Activated CD4-positive, alpha-beta memory T cell treated with anti-CD3 and anti-CD28 coated beads for 36 hours (primary cell): ENCODE measurements around the gene ATF4. TPM values are rescaled to one million over a fixed set of nuclear protein-coding genes. Genes with fewer than 3 reads are reported as not detected.
A peak's percentile ranks its signal among the peaks of the same experiment; 100 is the strongest.

Source experiments
- CTCF ChIA-PET: fragments of 350-600 bp; sonication (Branson Sonifier 250); formaldehyde crosslinking; loops from one replicate; lab custom pipeline; 2021; ENCODE audit warnings: antibody characterized with exemption, inconsistent platforms; lab: Charles Lee
- POLR2A ChIA-PET: fragments of 350-600 bp; sonication (Branson Sonifier 250); formaldehyde crosslinking; loops from one replicate; lab custom pipeline; 2021; ENCODE audit warnings: antibody characterized with exemption; lab: Charles Lee
- DNase-seq: peaks from one replicate; pipeline ENCODE4 v3.0.0-alpha.2; 2020
- H3K27ac Mint-ChIP-seq: one replicate; pipeline ENCODE4 v1.8.0; 2021; ENCODE audit warnings: mixed read lengths
- H3K27me3 Mint-ChIP-seq: one replicate; pipeline ENCODE4 v1.8.0; 2021; ENCODE audit warnings: mixed read lengths
- H3K36me3 Mint-ChIP-seq: one replicate; pipeline ENCODE4 v1.8.0; 2021; ENCODE audit warnings: mixed read lengths
- H3K4me1 Mint-ChIP-seq: one replicate; pipeline ENCODE4 v1.8.0; 2021; ENCODE audit warnings: low read depth, mixed read lengths
- H3K4me3 Mint-ChIP-seq: one replicate; pipeline ENCODE4 v1.8.0; 2021; ENCODE audit warnings: mild to moderate bottlenecking, mixed read lengths
- H3K9me3 Mint-ChIP-seq: one replicate; pipeline ENCODE4 v1.8.0; 2021; ENCODE audit warnings: mixed read lengths
- intact Hi-C: fragments of 100-400 bp; cut with micrococcal nuclease; formaldehyde crosslinking; loops from one replicate; pipeline ENCODE4 v1.15.1; 2023
- total RNA-seq, 2 experiments: library from RNA; stranded (reverse); gene quantifications; one replicate each; pipeline ENCODE4 v1.2.3, GENCODE V29; 2021

The ATF4 gene
- total RNA-seq, 2 experiments from 2014 or later = 437 to 455 TPM

DNA sequence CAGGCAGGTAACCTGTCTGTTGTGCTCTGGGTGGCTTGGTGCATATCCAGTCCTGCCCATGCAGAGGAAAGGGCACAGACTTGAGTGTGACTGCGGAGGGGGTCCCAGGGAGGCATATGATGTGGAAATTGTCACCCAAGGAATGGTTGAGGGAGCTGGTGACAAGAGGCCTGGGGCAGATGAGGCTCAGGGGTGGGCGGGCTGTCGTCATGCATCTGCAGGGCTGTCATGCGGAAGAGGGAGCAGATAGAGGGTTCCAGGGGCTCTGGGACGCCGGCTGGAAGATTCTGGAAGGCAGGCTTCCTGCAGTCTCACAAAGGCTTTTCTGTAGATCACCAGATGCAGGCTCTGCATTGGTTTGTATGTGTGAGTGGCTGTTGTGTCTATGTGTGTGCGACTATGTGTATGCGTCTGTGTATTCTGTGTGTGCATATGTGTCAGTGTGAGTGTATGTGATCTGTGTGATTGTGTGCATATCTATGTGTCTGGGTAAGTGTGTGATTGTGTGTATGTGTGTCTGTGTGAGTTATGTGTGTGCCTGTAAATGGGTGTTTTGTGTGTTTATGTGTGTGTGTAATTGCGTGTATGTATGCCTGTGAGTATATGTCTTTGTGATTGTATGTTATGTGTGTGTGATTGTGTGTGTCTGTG, 42.6 kb downstream of the ATF4 start:
- H3K4me3 Mint-ChIP-seq = no peak overlapping the region
- ChIA-PET POLR2A (no interaction called here), CTCF (interaction anchor here (2.0 to 2.2 kb wide), 2 partner anchors 462 to 474 kb away, joined by 5 to 8 read pairs; no protein-coding TSS in a partner anchor)
- no peak overlapping the region for H3K27ac Mint-ChIP-seq
- intact Hi-C loops = no loop called here
- peaks cover 16% of the 10 kb centered on the region for H3K4me1 Mint-ChIP-seq
- no peaks in the 10 kb centered on the region for H3K9me3 Mint-ChIP-seq
- no peak for DNase-seq
- no peaks in the 10 kb centered on the region for H3K36me3 Mint-ChIP-seq
- H3K27me3 Mint-ChIP-seq = peaks cover 6% of the 10 kb centered on the region

DNA sequence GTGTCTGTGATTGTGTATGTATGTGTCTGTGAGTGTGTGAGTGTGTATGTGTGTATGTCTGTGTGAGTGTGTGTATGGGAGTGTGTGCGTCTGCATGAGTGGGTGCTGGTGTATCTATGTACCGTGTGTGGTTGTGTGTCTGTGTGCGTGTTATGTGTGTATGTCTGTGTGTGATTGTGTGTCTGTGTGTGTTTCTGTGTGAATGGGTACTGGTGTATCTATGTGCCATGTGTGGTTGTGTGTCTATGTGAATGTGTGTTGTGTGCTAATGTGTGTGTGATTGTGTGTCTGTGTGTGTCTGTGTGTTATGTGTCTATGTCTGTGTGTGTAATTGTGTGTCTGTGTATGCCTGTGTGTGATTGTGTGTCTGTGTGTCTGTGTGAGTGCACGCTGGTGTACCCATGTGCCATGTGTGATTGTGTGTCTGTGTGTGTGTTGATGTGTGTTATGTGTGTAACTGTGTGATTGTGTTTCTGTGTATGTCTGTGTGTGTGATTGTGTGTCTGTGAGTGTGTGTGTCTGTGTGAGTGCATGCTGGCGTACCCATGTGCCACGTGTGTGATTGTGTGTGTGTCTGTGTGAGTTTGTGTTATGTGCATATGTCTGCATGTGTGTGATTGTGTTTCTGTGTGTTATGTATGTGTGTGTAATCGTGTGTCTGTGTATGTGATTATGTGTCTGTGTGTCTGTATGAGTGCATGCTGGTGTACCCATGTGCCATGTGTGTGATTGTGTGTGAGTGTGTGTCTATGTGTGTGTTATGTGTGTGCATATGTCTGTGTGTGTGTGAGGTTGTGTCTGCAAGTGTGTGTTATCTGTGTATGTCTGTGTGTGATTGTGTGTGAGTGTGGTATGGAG, 43.4 kb downstream of the ATF4 start:
- Mint-ChIP-seq H3K27me3 (peaks cover under 1% of the 10 kb centered on the region), H3K4me1 (peaks cover 16% of the 10 kb centered on the region), H3K27ac (no peak overlapping the region), H3K4me3 (no peak overlapping the region), H3K9me3 (no peaks in the 10 kb centered on the region), H3K36me3 (no peaks in the 10 kb centered on the region)
- no peak for DNase-seq
- intact Hi-C loops = no loop called here
- ChIA-PET POLR2A (no interaction called here), CTCF (no interaction called here)

DNA sequence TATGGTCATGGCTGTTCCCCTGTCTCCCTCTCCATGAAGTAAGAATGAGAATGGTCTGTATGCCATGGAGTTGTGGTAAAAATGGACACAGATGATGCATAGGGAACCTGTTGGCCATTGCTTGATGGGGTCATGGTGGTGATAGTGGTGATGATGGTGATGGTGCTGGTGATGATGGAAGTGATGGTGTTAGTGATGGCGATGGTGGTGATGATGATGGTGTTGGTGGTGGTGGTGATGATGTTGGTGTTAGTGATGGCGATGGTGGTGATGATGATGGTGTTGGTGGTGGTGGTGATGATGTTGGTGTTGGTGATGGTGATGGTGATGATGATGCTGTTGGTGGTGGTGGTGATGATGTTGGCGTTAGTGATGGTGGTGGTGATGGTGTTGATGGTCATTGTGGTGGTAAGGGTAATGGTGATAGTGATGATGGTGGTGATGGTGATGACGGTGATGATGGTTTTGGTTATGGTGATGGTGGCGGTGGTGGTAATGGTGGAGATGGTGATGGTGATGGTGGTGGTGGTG, 45.1 kb downstream of the ATF4 start:
- POLR2A ChIA-PET = no interaction called here
- Mint-ChIP-seq H3K9me3 (no peaks in the 10 kb centered on the region), H3K27me3 (no peaks in the 10 kb centered on the region), H3K4me1 (peaks cover 16% of the 10 kb centered on the region), H3K4me3 (no peak overlapping the region), H3K27ac (no peak overlapping the region), H3K36me3 (no peaks in the 10 kb centered on the region)
- no peak for DNase-seq
- CTCF ChIA-PET = no interaction called here
- intact Hi-C loops = no loop called here

DNA sequence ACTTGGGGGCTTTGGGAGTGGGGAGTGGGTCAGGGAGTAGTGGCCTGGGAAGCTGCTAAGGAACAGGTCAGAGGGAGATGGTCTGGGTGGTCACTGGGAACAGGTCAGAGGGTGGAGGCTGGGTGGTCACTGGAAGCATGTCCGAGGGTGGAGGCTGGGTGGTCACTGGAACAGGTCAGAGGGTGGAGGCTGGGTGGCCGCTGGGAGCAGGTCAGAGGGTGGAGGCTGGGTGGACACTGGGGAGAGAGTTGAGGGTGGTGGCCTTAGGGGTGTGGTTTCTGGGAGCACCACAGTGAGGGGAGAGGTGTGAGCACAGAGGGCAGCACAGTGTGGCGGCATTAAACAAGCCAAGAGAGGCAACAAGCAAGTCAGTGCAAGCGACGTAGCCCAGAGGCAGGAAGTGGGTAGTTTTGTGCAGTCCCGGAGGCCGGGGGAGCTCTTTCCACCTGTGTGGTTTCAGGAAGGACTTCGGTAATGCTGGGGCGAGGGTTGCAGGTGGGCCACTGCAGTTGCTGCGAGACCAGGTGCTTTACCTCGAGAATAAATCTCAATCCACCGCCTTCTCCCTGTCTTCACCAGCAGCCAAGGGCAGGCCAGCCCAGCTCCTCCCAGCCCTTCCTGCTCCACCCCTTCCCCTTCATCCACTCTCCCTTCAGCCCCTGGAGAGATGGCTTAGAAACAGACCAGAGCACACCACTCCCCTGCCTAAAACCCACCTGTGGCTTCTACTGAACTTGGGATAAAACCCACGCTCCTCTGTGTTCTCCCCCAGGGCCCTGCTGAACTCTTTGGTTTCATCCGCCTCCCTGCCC, 47.0 kb downstream of the ATF4 start:
- CTCF ChIA-PET = interaction anchor here (0.7 kb wide), 1 partner anchor 468 kb away, joined by 4 read pairs; no protein-coding TSS in a partner anchor
- H3K36me3 Mint-ChIP-seq = no peaks in the 10 kb centered on the region
- H3K9me3 Mint-ChIP-seq = no peaks in the 10 kb centered on the region
- intact Hi-C loops = no loop called here
- H3K27ac Mint-ChIP-seq = peak overlapping the region; percentile 2
- peaks cover 16% of the 10 kb centered on the region for H3K4me1 Mint-ChIP-seq
- POLR2A ChIA-PET = interaction anchor here (0.6 kb wide), 1 partner anchor 231 kb away, joined by 5 read pairs; no protein-coding TSS in a partner anchor
- no peak overlapping the region for H3K4me3 Mint-ChIP-seq
- peak; percentile 59 for DNase-seq
- H3K27me3 Mint-ChIP-seq = no peaks in the 10 kb centered on the region

DNA sequence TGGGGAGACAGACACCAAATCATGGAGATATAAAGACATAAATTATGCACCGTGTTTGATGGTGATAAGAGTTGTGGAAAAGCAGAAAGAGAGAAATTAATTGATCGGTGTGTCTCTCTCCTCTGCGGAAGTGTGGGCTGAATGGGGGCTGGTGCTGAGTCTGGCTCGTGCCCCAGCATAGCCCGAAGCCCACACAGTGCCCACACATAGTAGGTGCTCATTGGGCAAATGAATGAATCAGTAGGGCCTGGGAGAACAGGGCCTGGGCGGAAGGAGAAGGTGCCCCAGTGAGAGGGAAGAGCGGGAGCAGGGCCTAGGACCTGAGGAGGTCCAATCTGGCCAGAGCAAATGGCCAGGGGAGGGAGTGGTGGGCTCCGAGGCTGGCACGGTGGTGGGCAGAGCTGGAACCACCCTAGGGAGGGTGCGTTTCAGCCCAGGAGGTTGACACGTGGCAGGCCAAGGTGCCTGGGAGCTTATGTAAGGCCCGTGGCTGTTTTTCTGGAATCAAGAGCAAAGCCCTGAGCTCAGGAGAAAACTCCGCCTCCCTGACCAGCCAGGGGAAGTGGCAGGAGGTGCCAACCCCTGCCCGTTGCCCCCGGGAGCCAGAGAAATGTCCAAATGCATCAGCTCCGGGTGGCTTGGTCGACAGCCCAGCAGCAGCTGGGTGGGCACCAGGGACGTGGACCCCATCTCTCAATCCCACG, 48.1 kb downstream of the ATF4 start:
- H3K4me3 Mint-ChIP-seq = no peak overlapping the region
- no peaks in the 10 kb centered on the region for H3K36me3 Mint-ChIP-seq
- ChIA-PET CTCF (no interaction called here), POLR2A (no interaction called here)
- peaks cover 16% of the 10 kb centered on the region for H3K4me1 Mint-ChIP-seq
- intact Hi-C loops = no loop called here
- no peaks in the 10 kb centered on the region for H3K9me3 Mint-ChIP-seq
- no peak overlapping the region for H3K27ac Mint-ChIP-seq
- no peaks in the 10 kb centered on the region for H3K27me3 Mint-ChIP-seq
- no peak for DNase-seq

DNA sequence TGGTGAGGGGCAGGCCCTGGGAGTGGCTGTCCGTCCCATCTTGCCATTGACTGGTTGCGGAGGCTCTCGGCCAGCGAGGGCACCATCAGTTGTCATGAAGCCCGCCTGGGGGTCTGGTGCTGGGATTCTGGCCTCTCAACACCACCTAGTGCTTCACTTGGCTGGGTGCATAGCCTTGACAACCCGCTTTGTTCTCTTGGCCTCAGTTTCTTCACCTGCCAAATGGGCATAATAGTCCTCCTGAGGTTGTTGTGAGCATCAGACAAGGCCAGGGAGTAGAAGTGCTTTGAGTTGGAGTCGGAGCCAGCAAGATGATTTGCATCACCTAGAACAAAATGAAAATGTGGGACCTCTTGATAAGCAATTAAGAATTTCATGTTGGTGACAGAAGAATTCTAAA, 48.7 kb downstream of the ATF4 start:
- no peaks in the 10 kb centered on the region for H3K27me3 Mint-ChIP-seq
- CTCF ChIA-PET = no interaction called here
- intact Hi-C loops = no loop called here

DNA sequence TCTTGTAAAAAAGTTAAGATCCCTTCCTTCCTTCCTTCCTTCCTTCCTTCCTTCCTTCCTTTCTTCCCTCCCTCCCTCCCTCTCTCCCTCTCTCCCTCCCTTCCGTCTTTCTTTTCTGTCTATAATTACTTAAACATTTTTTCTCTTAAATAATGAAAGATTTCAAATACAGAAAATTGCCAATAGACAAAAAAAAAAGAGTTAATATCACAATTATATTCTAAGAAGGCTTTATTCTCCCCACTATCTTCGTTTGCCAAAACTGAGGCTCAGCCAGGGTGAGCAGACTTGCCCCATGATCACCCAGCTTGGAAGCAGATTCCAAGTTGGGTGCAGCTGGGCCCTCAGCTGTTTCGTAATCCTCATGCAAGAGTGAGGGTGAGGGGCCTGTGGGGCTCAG, 49.9 kb downstream of the ATF4 start:
- ChIA-PET CTCF (no interaction called here), POLR2A (no interaction called here)
- Mint-ChIP-seq H3K27ac (no peak overlapping the region), H3K27me3 (no peaks in the 10 kb centered on the region), H3K9me3 (no peaks in the 10 kb centered on the region), H3K4me1 (peaks cover 16% of the 10 kb centered on the region), H3K4me3 (no peak overlapping the region), H3K36me3 (no peaks in the 10 kb centered on the region)
- no peak for DNase-seq
- intact Hi-C loops = no loop called here

More for the DNA sequence above, 48.7 kb downstream of the ATF4 start:
- H3K4me3 Mint-ChIP-seq = no peak overlapping the region
- peaks cover 16% of the 10 kb centered on the region for H3K4me1 Mint-ChIP-seq
- POLR2A ChIA-PET = no interaction called here
- no peak for DNase-seq
- no peaks in the 10 kb centered on the region for H3K9me3 Mint-ChIP-seq
- H3K36me3 Mint-ChIP-seq = no peaks in the 10 kb centered on the region
- no peak overlapping the region for H3K27ac Mint-ChIP-seq

DNA sequence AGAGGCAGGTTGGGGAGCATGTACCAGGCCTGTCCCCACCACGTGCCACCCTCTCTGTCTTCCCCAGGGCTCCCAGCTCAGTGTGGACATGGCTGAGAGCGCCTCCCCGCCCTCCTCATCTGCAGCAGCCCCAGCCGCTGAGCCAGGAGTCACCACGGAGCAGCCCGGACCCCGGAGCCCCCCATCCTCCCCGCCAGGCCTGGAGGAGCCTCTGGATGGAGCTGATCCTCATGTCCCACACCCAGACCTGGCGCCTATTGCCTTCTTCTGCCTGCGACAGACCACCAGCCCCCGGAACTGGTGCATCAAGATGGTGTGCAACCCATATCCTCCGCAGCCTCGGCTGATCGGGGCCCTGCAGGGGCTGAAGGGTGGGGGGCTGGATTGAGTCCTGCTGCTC, 50.3 kb downstream of the ATF4 start, which contains the start of gene CACNA1I:
Gene CACNA1I, plus strand, starts transcription at position 89 of the 400 bp plus-strand sequence. Its CDS starts 0 bp downstream, at position 89.
- CTCF ChIA-PET = no interaction called here
- POLR2A ChIA-PET = no interaction called here
- no peaks in the 10 kb centered on the region for H3K36me3 Mint-ChIP-seq
- peaks cover 16% of the 10 kb centered on the region for H3K4me1 Mint-ChIP-seq
- no peak for DNase-seq
- no peak within 1 kb of the TSS for H3K4me3 Mint-ChIP-seq
- H3K27me3 Mint-ChIP-seq = no peaks in the 10 kb centered on the region
- no peak within 1 kb of the TSS for H3K27ac Mint-ChIP-seq
- H3K9me3 Mint-ChIP-seq = no peaks in the 10 kb centered on the region
- intact Hi-C loops = no loop called here

DNA sequence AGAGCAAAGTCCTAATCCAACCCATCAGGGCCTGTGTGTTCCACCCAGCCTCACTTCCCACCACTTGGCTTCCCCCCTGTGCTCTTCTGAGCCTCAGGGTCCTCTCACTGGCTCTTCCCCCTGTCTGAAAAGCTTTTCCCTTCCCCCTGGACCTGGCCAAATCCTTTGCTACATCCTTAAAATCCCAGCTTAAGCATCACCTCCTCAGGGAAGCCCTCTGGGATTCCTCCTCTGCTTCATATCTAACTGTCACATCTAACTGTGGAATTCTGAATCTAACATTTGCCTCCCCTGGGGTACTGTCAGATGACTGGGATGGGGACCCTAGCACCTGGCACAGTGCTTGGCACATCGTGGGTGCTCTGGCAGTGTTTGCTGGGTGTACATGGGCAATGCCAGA, 51.2 kb downstream of the ATF4 start:
- Mint-ChIP-seq H3K9me3 (no peaks in the 10 kb centered on the region), H3K4me3 (no peak overlapping the region), H3K4me1 (peaks cover 16% of the 10 kb centered on the region), H3K27ac (no peak overlapping the region), H3K27me3 (no peaks in the 10 kb centered on the region), H3K36me3 (no peaks in the 10 kb centered on the region)
- ChIA-PET CTCF (no interaction called here), POLR2A (no interaction called here)
- no peak for DNase-seq
- intact Hi-C loops = no loop called here
